CD14-positive monocyte (primary cell): ENCODE measurements around the gene FCHO1. TPM values are rescaled to one million over a fixed set of nuclear protein-coding genes. Genes with fewer than 3 reads are reported as not detected.

Source experiments
- DNase-seq, 3 donors: peaks; one replicate each; pipeline ENCODE4 v3.0.0-alpha.2; 2011 to 2022
- H2AFZ ChIP-seq: 2 replicates; pipeline ENCODE4 v1.6.0; 2012; ENCODE audit warnings: mild to moderate bottlenecking, low read depth, low read length, inconsistent platforms; ENCODE audit not compliant: insufficient read depth, poor library complexity, severe bottlenecking
- H3K27ac ChIP-seq, 2 donors: 1 replicate in 1 of 2; 2 replicates in 1 of 2; pipeline ENCODE4 v1.5.1; 2012 to 2013; ENCODE audit warnings: low read length in 2 of 2, control low read depth in 1 of 2, inconsistent platforms in 1 of 2, low read depth in 1 of 2, mild to moderate bottlenecking in 1 of 2
- H3K27me3 ChIP-seq, 2 donors: one replicate each; pipeline versions ENCODE4 v1.6.0 to v1.6.1; 2011 to 2013; ENCODE audit warnings: low read length in 2 of 2; ENCODE audit not compliant: control insufficient read depth in 2 of 2, insufficient read depth in 2 of 2
- H3K36me3 ChIP-seq, 2 donors: replicated peaks in 1 of 2; 1 replicate in 1 of 2; 2 replicates in 1 of 2; pipeline versions ENCODE4 v1.5.1 to v1.6.1; 2012 to 2013; ENCODE audit warnings: low read length in 2 of 2, control low read depth in 1 of 2, inconsistent platforms in 1 of 2, mild to moderate bottlenecking in 1 of 2; ENCODE audit not compliant: insufficient read depth in 2 of 2, control insufficient read depth in 1 of 2
- H3K4me1 ChIP-seq, 2 donors: 1 replicate in 1 of 2; 2 replicates in 1 of 2; pipeline versions ENCODE4 v1.5.1 to v1.6.1; 2012 to 2013; ENCODE audit warnings: low read length in 2 of 2, control low read depth in 1 of 2, inconsistent platforms in 1 of 2, mild to moderate bottlenecking in 1 of 2, moderate library complexity in 1 of 2; ENCODE audit not compliant: insufficient read depth in 2 of 2, control insufficient read depth in 1 of 2
- H3K4me2 ChIP-seq: replicated peaks from 2 replicates; pipeline ENCODE3; 2012; ENCODE audit warnings: low read length, moderate library complexity, mild to moderate bottlenecking; ENCODE audit not compliant: poor library complexity, severe bottlenecking; ENCODE audit errors: extremely low read depth
- H3K4me3 ChIP-seq, 3 experiments: fragments of 200-600 bp in 1 of 3; sonication (generic) in 1 of 3; replicated peaks in 1 of 3; 1 replicate in 2 of 3; 2 replicates in 1 of 3; pipeline ENCODE4 v1.5.1; 2011 to 2013; ENCODE audit warnings: low read length in 3 of 3, mild to moderate bottlenecking in 3 of 3, control low read depth in 2 of 3, low read depth in 2 of 3, inconsistent platforms in 1 of 3, moderate library complexity in 1 of 3
- H3K79me2 ChIP-seq: 2 replicates; pipeline ENCODE4 v1.6.0; 2012; ENCODE audit warnings: mild to moderate bottlenecking, control low read depth, inconsistent platforms, low read length, moderate library complexity; ENCODE audit not compliant: insufficient read depth
- H3K9ac ChIP-seq: 2 replicates; pipeline ENCODE4 v1.6.0; 2017; ENCODE audit warnings: low read length, mild to moderate bottlenecking; ENCODE audit not compliant: insufficient read depth, poor library complexity, severe bottlenecking
- H3K9me3 ChIP-seq, 2 donors: replicated peaks in 1 of 2; 1 replicate in 1 of 2; 2 replicates in 1 of 2; pipeline versions ENCODE4 v1.5.1 to v1.6.1; 2012 to 2013; ENCODE audit warnings: low read length in 2 of 2, control low read depth in 1 of 2; ENCODE audit not compliant: control insufficient read depth in 1 of 2, insufficient read depth in 1 of 2
- H4K20me1 ChIP-seq: 2 replicates; pipeline ENCODE4 v1.6.0; 2012; ENCODE audit warnings: mild to moderate bottlenecking, low read length, control low read depth, moderate library complexity; ENCODE audit not compliant: insufficient read depth
- H3K27ac Mint-ChIP-seq, 7 donors: one replicate each; pipeline ENCODE4 v1.8.0; 2020; ENCODE audit warnings: mild to moderate bottlenecking in 7 of 7, mixed read lengths in 7 of 7, moderate library complexity in 6 of 7, inconsistent platforms in 2 of 7
- H3K27me3 Mint-ChIP-seq, 3 donors: one replicate each; pipeline ENCODE4 v1.8.0; 2021 to 2022; ENCODE audit warnings: low read depth in 3 of 3, mild to moderate bottlenecking in 3 of 3, mixed read lengths in 3 of 3, moderate library complexity in 3 of 3, inconsistent platforms in 1 of 3
- H3K36me3 Mint-ChIP-seq, 2 donors: one replicate each; pipeline ENCODE4 v1.8.0; 2020; ENCODE audit warnings: mixed read lengths in 2 of 2, inconsistent platforms in 1 of 2, mild to moderate bottlenecking in 1 of 2
- H3K4me1 Mint-ChIP-seq: one replicate; pipeline ENCODE4 v1.8.0; 2020; ENCODE audit warnings: mild to moderate bottlenecking, mixed read lengths
- H3K4me3 Mint-ChIP-seq, 2 donors: one replicate each; pipeline ENCODE4 v1.8.0; 2020; ENCODE audit warnings: mild to moderate bottlenecking in 2 of 2, mixed read lengths in 2 of 2, moderate library complexity in 1 of 2
- H3K9me3 Mint-ChIP-seq, 7 donors: one replicate each; pipeline ENCODE4 v1.8.0; 2020 to 2022; ENCODE audit warnings: mixed read lengths in 7 of 7, mild to moderate bottlenecking in 6 of 7, moderate library complexity in 6 of 7, inconsistent platforms in 2 of 7
- CTCF ChIP-seq: fragments of 200-600 bp; IDR thresholded peaks from one replicate; pipeline ENCODE4 v1.8.0; 2022; ENCODE audit warnings: antibody characterized with exemption, mild to moderate bottlenecking
- WGBS: methylation state at CpG from one replicate; pipeline ENCODE4 v1.1.5; 2013; ENCODE audit warnings: missing lambda C conversion rate; ENCODE audit not compliant: insufficient coverage; 5-methylcytosine and 5-hydroxymethylcytosine counted together
- intact Hi-C, 2 donors: fragments of 100-400 bp; cut with micrococcal nuclease; formaldehyde crosslinking; loops; one replicate each; pipeline versions ENCODE4 v1.15.0 to v1.15.1; 2023
- polyA plus RNA-seq, 3 donors: library from polyadenylated mRNA; depleted of rRNA in 1 of 3; unstranded in 2 of 3; stranded (reverse) in 1 of 3; fragments of 300-500 nt in 2 of 3; fragments of >200 nt in 1 of 3; fragmentation: Illumina TruSeq in 2 of 3; gene quantifications; 1 replicate in 2 of 3; 2 replicates in 1 of 3; pipeline ENCODE4 v1.2.3, GENCODE V29; 2012 to 2021

Gene FCHO1
- polyA plus RNA-seq, 3 donors: 11.4 to 32.0 (median 13.4) TPM

GRCh38 chr19:17703824-17704463 is 47.3 kb upstream of the FCHO1 start:
- H3K4me1 Mint-ChIP-seq: peaks cover 8% of the 10 kb centered on the region
- no peak overlapping the region for H3K27ac Mint-ChIP-seq

GRCh38 chr19:17706750-17707181 is 44.5 kb upstream of the FCHO1 start:
- H3K27ac Mint-ChIP-seq: no peak overlapping the region

More at GRCh38 chr19:17703824-17704463, 47.3 kb upstream of the FCHO1 start:
- no peaks in the 10 kb centered on the region for H3K27me3 ChIP-seq
- no peak overlapping the region for H3K4me2 ChIP-seq
- Mint-ChIP-seq H3K9me3 (peaks cover 0 to 3% (median 0%) of the 10 kb centered on the region in 7 donors), H3K27me3 (peaks cover 8 to 16% (median 11%) of the 10 kb centered on the region in 3 donors), H3K4me3 (no peak overlapping the region), H3K36me3 (no peaks in the 10 kb centered on the region)
- no peaks in the 10 kb centered on the region for H3K9me3 ChIP-seq
- no peaks in the 10 kb centered on the region for H3K36me3 ChIP-seq
- peak; percentile 50 to 72 (median 68) for DNase-seq
- intact Hi-C loops: loop anchor here (1.0 to 5.0 kb wide), 4 partner anchors 65 to 153 kb away; partner anchors contain the start of gene RPL18A (in 1 of the 2)
- WGBS: 21% methylated on average over 5 of the region's 11 CpGs
- H3K4me3 ChIP-seq: no peak overlapping the region
- no peaks in the 10 kb centered on the region for H4K20me1 ChIP-seq
- no peak overlapping the region for H2AFZ ChIP-seq
- H3K79me2 ChIP-seq: no peaks in the 10 kb centered on the region
- H3K27ac ChIP-seq: no peak overlapping the region
- TF ChIP-seq CTCF: peak; percentile 95
- no peak overlapping the region for H3K9ac ChIP-seq
- H3K4me1 ChIP-seq: no peaks in the 10 kb centered on the region

More at GRCh38 chr19:17706750-17707181, 44.5 kb upstream of the FCHO1 start:
- WGBS: 81% methylated on average over 16 of the region's 17 CpGs
- no peak for DNase-seq
- intact Hi-C loops: no loop called here
- Histone ChIP-seq H3K9me3 (no peaks in the 10 kb centered on the region), H3K27me3 (no peaks in the 10 kb centered on the region), H4K20me1 (no peaks in the 10 kb centered on the region), H2AFZ (no peak overlapping the region), H3K79me2 (no peaks in the 10 kb centered on the region), H3K9ac (no peak overlapping the region), H3K4me2 (no peak overlapping the region), H3K4me3 (no peak overlapping the region), H3K36me3 (no peaks in the 10 kb centered on the region), H3K27ac (no peak overlapping the region), H3K4me1 (no peaks in the 10 kb centered on the region)
- Mint-ChIP-seq H3K36me3 (no peaks in the 10 kb centered on the region), H3K9me3 (peaks cover 0 to 3% (median 0%) of the 10 kb centered on the region in 7 donors), H3K4me3 (no peak overlapping the region), H3K4me1 (peaks cover 5% of the 10 kb centered on the region), H3K27me3 (peaks cover 4 to 7% (median 7%) of the 10 kb centered on the region in 3 donors)
- no peak for TF ChIP-seq CTCF
